ENCODE data around the gene MATCAP1.

GRCh38 chr16:67227567-67227921 lies 43.8 kb upstream of the MATCAP1 start:
- no peak for TF ChIP-seq GABPA (IDR thresholded peaks at IDR 0.05; ENCODE audit: low read depth)
- no peak for TF ChIP-seq POLR2AphosphoS5 (IDR thresholded peaks at IDR 0.05; ENCODE audit: low read depth)

All from HL-60 (cell line).